DND-41 (cell line): ENCODE measurements around the gene SMARCA4.
"Not testable (repeated sequence)": the region's sequence is repeated elsewhere in the genome, so short reads cannot be mapped to it uniquely, and the experiment has no call there.

Source experiments
- EZH2 ChIP-seq: IDR thresholded peaks from 3 replicates; pipeline ENCODE4 v1.6.1; 2012; ENCODE audit warnings: borderline replicate concordance, low read depth, mild to moderate bottlenecking, moderate library complexity, low read length, inconsistent platforms; ENCODE audit not compliant: severe bottlenecking
- TF ChIP-seq, protein P1 (sequence below): IDR thresholded peaks from 2 replicates; pipeline ENCODE4 v1.5.1; 2012; ENCODE audit warnings: borderline replicate concordance, low read length, moderate library complexity, mild to moderate bottlenecking; ENCODE audit not compliant: poor library complexity, severe bottlenecking; ENCODE audit errors: extremely low read depth

DNA sequence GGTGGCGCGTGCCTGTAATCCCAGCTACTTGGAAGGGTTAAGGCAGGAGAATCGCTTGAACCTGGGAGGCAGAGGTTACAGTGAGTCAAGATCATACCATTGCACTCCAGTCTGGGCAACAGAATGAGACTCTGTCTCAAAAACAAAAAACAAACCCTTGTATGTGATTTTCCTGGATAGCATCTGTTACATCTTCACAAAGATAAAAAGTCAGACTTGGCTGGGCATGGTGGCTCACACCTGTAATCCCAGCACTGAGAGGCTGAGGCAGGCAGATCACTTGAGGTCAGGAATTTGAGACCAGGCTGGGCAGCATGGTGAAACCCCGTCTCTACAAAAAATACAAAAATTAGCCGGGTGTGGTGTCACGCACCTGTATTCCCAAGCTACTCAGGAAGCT lies 136.5 kb downstream of the SMARCA4 start:
- TF ChIP-seq, protein P1, sequence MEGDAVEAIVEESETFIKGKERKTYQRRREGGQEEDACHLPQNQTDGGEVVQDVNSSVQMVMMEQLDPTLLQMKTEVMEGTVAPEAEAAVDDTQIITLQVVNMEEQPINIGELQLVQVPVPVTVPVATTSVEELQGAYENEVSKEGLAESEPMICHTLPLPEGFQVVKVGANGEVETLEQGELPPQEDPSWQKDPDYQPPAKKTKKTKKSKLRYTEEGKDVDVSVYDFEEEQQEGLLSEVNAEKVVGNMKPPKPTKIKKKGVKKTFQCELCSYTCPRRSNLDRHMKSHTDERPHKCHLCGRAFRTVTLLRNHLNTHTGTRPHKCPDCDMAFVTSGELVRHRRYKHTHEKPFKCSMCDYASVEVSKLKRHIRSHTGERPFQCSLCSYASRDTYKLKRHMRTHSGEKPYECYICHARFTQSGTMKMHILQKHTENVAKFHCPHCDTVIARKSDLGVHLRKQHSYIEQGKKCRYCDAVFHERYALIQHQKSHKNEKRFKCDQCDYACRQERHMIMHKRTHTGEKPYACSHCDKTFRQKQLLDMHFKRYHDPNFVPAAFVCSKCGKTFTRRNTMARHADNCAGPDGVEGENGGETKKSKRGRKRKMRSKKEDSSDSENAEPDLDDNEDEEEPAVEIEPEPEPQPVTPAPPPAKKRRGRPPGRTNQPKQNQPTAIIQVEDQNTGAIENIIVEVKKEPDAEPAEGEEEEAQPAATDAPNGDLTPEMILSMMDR, result not testable (repeated sequence)
- TF ChIP-seq EZH2, result not testable (repeated sequence)
